Fibroblast of lung (primary cell): Measurements from ENCODE around the gene PIP.

Experiments used
- EZH2 ChIP-seq: IDR thresholded peaks from 2 replicates; pipeline ENCODE4 v1.5.1; 2012; ENCODE audit warnings: low read length, control low read depth, mild to moderate bottlenecking; ENCODE audit errors: missing control alignments
- TF ChIP-seq, protein P1 (sequence below), 2 donors: IDR thresholded peaks in 1 of 2; conservative IDR thresholded peaks in 1 of 2; 1 replicate in 1 of 2; 2 replicates in 1 of 2; pipeline ENCODE4 v1.5.1; 2011 to 2012; ENCODE audit warnings: low read length in 2 of 2, control low read depth in 1 of 2, inconsistent platforms in 1 of 2, low read depth in 1 of 2, mild to moderate bottlenecking in 1 of 2

GRCh38 chr7:143171697-143172096 lies 39.8 kb downstream of the PIP start:
- no peak for TF ChIP-seq EZH2
- TF ChIP-seq, protein P1, sequence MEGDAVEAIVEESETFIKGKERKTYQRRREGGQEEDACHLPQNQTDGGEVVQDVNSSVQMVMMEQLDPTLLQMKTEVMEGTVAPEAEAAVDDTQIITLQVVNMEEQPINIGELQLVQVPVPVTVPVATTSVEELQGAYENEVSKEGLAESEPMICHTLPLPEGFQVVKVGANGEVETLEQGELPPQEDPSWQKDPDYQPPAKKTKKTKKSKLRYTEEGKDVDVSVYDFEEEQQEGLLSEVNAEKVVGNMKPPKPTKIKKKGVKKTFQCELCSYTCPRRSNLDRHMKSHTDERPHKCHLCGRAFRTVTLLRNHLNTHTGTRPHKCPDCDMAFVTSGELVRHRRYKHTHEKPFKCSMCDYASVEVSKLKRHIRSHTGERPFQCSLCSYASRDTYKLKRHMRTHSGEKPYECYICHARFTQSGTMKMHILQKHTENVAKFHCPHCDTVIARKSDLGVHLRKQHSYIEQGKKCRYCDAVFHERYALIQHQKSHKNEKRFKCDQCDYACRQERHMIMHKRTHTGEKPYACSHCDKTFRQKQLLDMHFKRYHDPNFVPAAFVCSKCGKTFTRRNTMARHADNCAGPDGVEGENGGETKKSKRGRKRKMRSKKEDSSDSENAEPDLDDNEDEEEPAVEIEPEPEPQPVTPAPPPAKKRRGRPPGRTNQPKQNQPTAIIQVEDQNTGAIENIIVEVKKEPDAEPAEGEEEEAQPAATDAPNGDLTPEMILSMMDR (conservative IDR thresholded peaks at IDR 0.05 in 1 of 2, IDR thresholded peaks at IDR 0.05 in 1 of 2; ENCODE audit: low read depth in 1 of 2, low read length in 2 of 2): no peak
